OCI-LY7 (cell line): Measurements from ENCODE around the gene CTNNA3. TPM values are rescaled to one million over a fixed set of nuclear protein-coding genes. Genes with fewer than 3 reads are reported as not detected.

Experiments
- BruUV-seq: library from RNA; stranded (reverse); fragments of 400-500 nt; replicated peaks from 2 replicates; lab custom pipeline; 2021; lab: Mats Ljungman, UMichigan
- CTCF ChIA-PET: fragments of 300-600 bp; sonication (Branson Sonifier 250); formaldehyde crosslinking; loops from one replicate; lab custom pipeline; 2022; ENCODE audit warnings: antibody characterized with exemption; ENCODE audit not compliant: unreplicated experiment; lab: Charles Lee
- POLR2A ChIA-PET: fragments of 300-600 bp; sonication (Branson Sonifier 250); formaldehyde crosslinking; loops from one replicate; lab custom pipeline; 2022; ENCODE audit warnings: antibody characterized with exemption; lab: Charles Lee
- DNase-seq: peaks from one replicate; pipeline ENCODE4 v3.0.0-alpha.2; 2015; ENCODE audit warnings: low spot score
- H2AFZ ChIP-seq: fragments of 200-600 bp; sonication (generic), shearing (Covaris generic); 2 replicates; pipeline ENCODE4 v1.6.1; 2014; ENCODE audit warnings: mild to moderate bottlenecking, antibody characterized with exemption, low read length, moderate library complexity
- H3K27ac ChIP-seq: fragments of 200-600 bp; sonication (generic); 2 replicates; pipeline ENCODE4 v1.5.1; 2014; ENCODE audit warnings: mixed run types, low read depth, mild to moderate bottlenecking, moderate library complexity, low read length, inconsistent platforms; ENCODE audit not compliant: poor library complexity, severe bottlenecking
- H3K36me3 ChIP-seq: fragments of 200-600 bp; sonication (generic); 2 replicates; pipeline ENCODE4 v1.6.1; 2014; ENCODE audit warnings: mild to moderate bottlenecking, antibody characterized with exemption, low read length, moderate library complexity, mixed read lengths; ENCODE audit not compliant: insufficient read depth
- H3K4me1 ChIP-seq: fragments of 200-600 bp; sonication (generic); 2 replicates; pipeline ENCODE4 v1.5.1; 2014; ENCODE audit warnings: mild to moderate bottlenecking, low read length; ENCODE audit not compliant: insufficient read depth, poor library complexity, severe bottlenecking
- H3K4me2 ChIP-seq: fragments of 200-600 bp; sonication (generic); 2 replicates; pipeline ENCODE4 v1.6.1; 2014; ENCODE audit warnings: mild to moderate bottlenecking, low read length
- H3K4me3 ChIP-seq: fragments of 200-600 bp; sonication (generic); 2 replicates; pipeline ENCODE4 v1.5.1; 2014; ENCODE audit warnings: mild to moderate bottlenecking, low read depth, low read length; ENCODE audit not compliant: poor library complexity, severe bottlenecking
- H3K79me2 ChIP-seq: fragments of 200-600 bp; sonication (generic); 2 replicates; pipeline ENCODE4 v1.6.1; 2016; ENCODE audit warnings: low read depth, mild to moderate bottlenecking, low read length, moderate library complexity, mixed read lengths; ENCODE audit not compliant: insufficient read depth
- H3K9me2 ChIP-seq: fragments of 200-600 bp; sonication (generic); 2 replicates; pipeline ENCODE4 v1.6.1; 2016; ENCODE audit warnings: mild to moderate bottlenecking, low read length, mixed read lengths; ENCODE audit not compliant: insufficient read depth
- H3K9me3 ChIP-seq: fragments of 200-600 bp; sonication (generic); 2 replicates; pipeline ENCODE4 v1.6.1; 2014; ENCODE audit warnings: mild to moderate bottlenecking, mixed run types, low read length, mixed read lengths
- H4K20me1 ChIP-seq: fragments of 200-600 bp; sonication (generic); 2 replicates; pipeline ENCODE4 v1.6.1; 2014; ENCODE audit warnings: mild to moderate bottlenecking, antibody characterized with exemption, low read length, moderate library complexity, mixed read lengths; ENCODE audit not compliant: insufficient read depth
- CTCF ChIP-seq: fragments of 200-600 bp; sonication (generic); conservative IDR thresholded peaks from 2 replicates; pipeline ENCODE4 v1.5.1; 2014; ENCODE audit warnings: mild to moderate bottlenecking, antibody characterized with exemption, low read length, moderate library complexity, mixed read lengths
- EZH2phosphoT487 ChIP-seq: fragments of 200-600 bp; sonication (generic); IDR thresholded peaks from 2 replicates; pipeline ENCODE4 v1.6.1; 2018; ENCODE audit warnings: low read depth, borderline replicate concordance, mild to moderate bottlenecking, mixed run types, antibody characterized with exemption, low read length, moderate library complexity, mixed read lengths
- intact Hi-C: fragments of 100-400 bp; cut with micrococcal nuclease; formaldehyde crosslinking; loops from one replicate; pipeline ENCODE4 v1.10.0; 2022; ENCODE audit not compliant: unreplicated experiment
- total RNA-seq, 2 experiments: library from RNA; depleted of rRNA in 1 of 2; stranded (reverse); fragments of >200 nt in 1 of 2; shearing (Covaris generic) in 1 of 2; gene quantifications; 2 replicates each; pipeline ENCODE4 v1.2.3, GENCODE V29; 2014 to 2022

Gene CTNNA3
- total RNA-seq, 2 experiments from 2014 or later = not detected

GRCh38 chr10:65893676-65894075, 1802.3 kb downstream of the CTNNA3 start:
- H4K20me1 ChIP-seq = no peaks in the 10 kb centered on the region
- no peak for TF ChIP-seq EZH2phosphoT487
- TF ChIP-seq CTCF = no peak
- no peaks in the 10 kb centered on the region for H3K9me3 ChIP-seq
- intact Hi-C loops = no loop called here
- CTCF ChIA-PET = no interaction called here
- H3K36me3 ChIP-seq = no peaks in the 10 kb centered on the region
- no TSS peak for BruUV-seq
- no peak overlapping the region for H3K4me2 ChIP-seq
- POLR2A ChIA-PET = interaction anchor here (0.6 to 0.8 kb wide), 3 partner anchors 9 to 35 kb away, joined by 3 to 6 read pairs (median 5); no protein-coding TSS in a partner anchor
- no peaks in the 10 kb centered on the region for H3K79me2 ChIP-seq
- no peaks in the 10 kb centered on the region for H3K4me1 ChIP-seq
- no peaks in the 10 kb centered on the region for H3K9me2 ChIP-seq
- DNase-seq = no peak
- no peak overlapping the region for H2AFZ ChIP-seq
- H3K4me3 ChIP-seq = no peak overlapping the region
- H3K27ac ChIP-seq = no peak overlapping the region

- H3K4me3 ChIP-seq = no peak overlapping the region
- no peaks in the 10 kb centered on the region for H3K9me2 ChIP-seq
- no peaks in the 10 kb centered on the region for H3K9me3 ChIP-seq
- BruUV-seq = no TSS peak
- ChIA-PET CTCF (no interaction called here), POLR2A (no interaction called here)
- no peaks in the 10 kb centered on the region for H3K79me2 ChIP-seq
- no peaks in the 10 kb centered on the region for H3K36me3 ChIP-seq
- no peak overlapping the region for H2AFZ ChIP-seq
- TF ChIP-seq CTCF (no peak), EZH2phosphoT487 (no peak)
- H4K20me1 ChIP-seq = no peaks in the 10 kb centered on the region
- no peak overlapping the region for H3K27ac ChIP-seq
- H3K4me1 ChIP-seq = no peaks in the 10 kb centered on the region
- intact Hi-C loops = no loop called here
- no peak for DNase-seq
- H3K4me2 ChIP-seq = no peak overlapping the region
These were observed 1803.7 kb downstream of the CTNNA3 start for GRCh38 chr10:65892284-65892683.

- ChIA-PET POLR2A (interaction anchor here (0.7 to 1.2 kb wide), 2 partner anchors 16 to 57 kb away, joined by 3 read pairs; no protein-coding TSS in a partner anchor), CTCF (no interaction called here)
- DNase-seq = no peak
- Histone ChIP-seq H4K20me1 (no peaks in the 10 kb centered on the region), H3K4me2 (peak overlapping the region; percentile 17; the same call in 1 of the 2 replicates), H3K4me1 (no peaks in the 10 kb centered on the region), H3K36me3 (no peaks in the 10 kb centered on the region), H2AFZ (no peak overlapping the region), H3K4me3 (no peak overlapping the region), H3K9me3 (no peaks in the 10 kb centered on the region), H3K27ac (no peak overlapping the region), H3K9me2 (no peaks in the 10 kb centered on the region), H3K79me2 (no peaks in the 10 kb centered on the region)
- no TSS peak for BruUV-seq
- TF ChIP-seq EZH2phosphoT487 (no peak), CTCF (no peak)
- intact Hi-C loops = no loop called here
These were observed 1804.7 kb downstream of the CTNNA3 start for GRCh38 chr10:65891073-65891981.
